ENCODE data around the gene HOXD3. TPM values are rescaled to one million over a fixed set of nuclear protein-coding genes. Genes with fewer than 3 reads are reported as not detected.

Gene HOXD3
- polyA plus RNA-seq, 2 of the 4 experiments (the other 2 are of a cell fraction) = 0.18 to 0.27 TPM

GRCh38 chr2:176187899-176188773 lies 31.0 kb downstream of the HOXD3 start, which contains the start of gene HOXD1 (continued):
- TF ChIP-seq E2F6 (IDR thresholded peaks at IDR 0.05; ENCODE audit: borderline replicate concordance, low read depth) (peak; percentile 48), JUNB (IDR thresholded peaks at IDR 0.05) (no peak), CEBPB (IDR thresholded peaks at IDR 0.05) (no peak), ZC3H11A (IDR thresholded peaks at IDR 0.05) (no peak), FOSB (CRISPR knock-in tag; IDR thresholded peaks at IDR 0.05) (no peak), FOSL2 (IDR thresholded peaks at IDR 0.05) (no peak), FOSL2 (CRISPR knock-in tag; IDR thresholded peaks at IDR 0.05) (no peak), MAX (IDR thresholded peaks at IDR 0.05) (peak; percentile 74), NPAS2 (CRISPR knock-in tag; IDR thresholded peaks at IDR 0.05; ENCODE audit: borderline replicate concordance) (no peak), POLR2AphosphoS2 (conservative IDR thresholded peaks at IDR 0.05; ENCODE audit: low read length) (no peak), POLR2A (IDR thresholded peaks at IDR 0.05; ENCODE audit: low read length) (no peak; the same call in 1 of the 2 replicates), RNF2 (IDR thresholded peaks at IDR 0.05; ENCODE audit: borderline replicate concordance, low read depth) (0 out of 2 replicates have a peak, but pooled peaks have one; percentile 9), PBX3 (IDR thresholded peaks at IDR 0.05) (no peak), ZSCAN20 (CRISPR knock-in tag; IDR thresholded peaks at IDR 0.05) (no peak), RFX5 (IDR thresholded peaks at IDR 0.05) (no peak), EP300 (IDR thresholded peaks at IDR 0.05) (no peak), CHD4 (IDR thresholded peaks at IDR 0.05; ENCODE audit: borderline replicate concordance) (no peak)

GRCh38 chr2:176188774-176189680 lies 31.9 kb downstream of the HOXD3 start:
- POLR2A ChIA-PET = interaction anchor here (1.0 kb wide), 1 partner anchor 448 kb away, joined by 4 read pairs; no protein-coding TSS in a partner anchor
- no peak for FAIRE-seq
- ATAC-seq = peak; percentile 11 to 51; a peak in 3 of 6 replicates

More at GRCh38 chr2:176188774-176189680, 31.9 kb downstream of the HOXD3 start:
- Histone ChIP-seq H3K4me1 (0 out of 3 replicates have a peak, but pooled peaks cover 5% of the 10 kb centered on the region), H3K27ac (peak overlapping the region; percentile 44 to 81; a peak in 5 of 6 replicates), H3K4me2 (peak overlapping the region; percentile 72), H3K4me3 (peak overlapping the region; percentile 56), H3K9me3 (no peaks in the 10 kb centered on the region)
- WGBS (ENCODE audit: missing lambda C conversion rate) = 74% methylated on average over 51 of the region's 98 CpGs
- no peak for DNase-seq (ENCODE audit: low read depth in 1 of 2, low spot score in 1 of 2)
- no peak for TF ChIP-seq POLR2A (IDR thresholded peaks at IDR 0.05; ENCODE audit: low read length)
- TF ChIP-seq BHLHE40 (IDR thresholded peaks at IDR 0.05; ENCODE audit: low read depth, low read length) = no peak
- TF ChIP-seq EHF (CRISPR knock-in tag; IDR thresholded peaks at IDR 0.05) = no peak
- TF ChIP-seq RFX5 (IDR thresholded peaks at IDR 0.05) = no peak
- TF ChIP-seq HES2 (IDR thresholded peaks at IDR 0.05) = no peak
- peak; percentile 42; the same call in 1 of the 2 replicates for TF ChIP-seq MAX (IDR thresholded peaks at IDR 0.05)
- no peak for TF ChIP-seq KDM5A (IDR thresholded peaks at IDR 0.05)
- CTCF ChIA-PET = interaction anchor here (0.6 to 2.1 kb wide), 5 partner anchors 8 to 959 kb away, joined by 3 to 12 read pairs (median 3); no protein-coding TSS in a partner anchor

All from A549 (cell line).